ENCODE results near the gene PLIN5.

The PLIN5 gene, protein sequence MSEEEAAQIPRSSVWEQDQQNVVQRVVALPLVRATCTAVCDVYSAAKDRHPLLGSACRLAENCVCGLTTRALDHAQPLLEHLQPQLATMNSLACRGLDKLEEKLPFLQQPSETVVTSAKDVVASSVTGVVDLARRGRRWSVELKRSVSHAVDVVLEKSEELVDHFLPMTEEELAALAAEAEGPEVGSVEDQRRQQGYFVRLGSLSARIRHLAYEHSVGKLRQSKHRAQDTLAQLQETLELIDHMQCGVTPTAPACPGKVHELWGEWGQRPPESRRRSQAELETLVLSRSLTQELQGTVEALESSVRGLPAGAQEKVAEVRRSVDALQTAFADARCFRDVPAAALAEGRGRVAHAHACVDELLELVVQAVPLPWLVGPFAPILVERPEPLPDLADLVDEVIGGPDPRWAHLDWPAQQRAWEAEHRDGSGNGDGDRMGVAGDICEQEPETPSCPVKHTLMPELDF

DNA sequence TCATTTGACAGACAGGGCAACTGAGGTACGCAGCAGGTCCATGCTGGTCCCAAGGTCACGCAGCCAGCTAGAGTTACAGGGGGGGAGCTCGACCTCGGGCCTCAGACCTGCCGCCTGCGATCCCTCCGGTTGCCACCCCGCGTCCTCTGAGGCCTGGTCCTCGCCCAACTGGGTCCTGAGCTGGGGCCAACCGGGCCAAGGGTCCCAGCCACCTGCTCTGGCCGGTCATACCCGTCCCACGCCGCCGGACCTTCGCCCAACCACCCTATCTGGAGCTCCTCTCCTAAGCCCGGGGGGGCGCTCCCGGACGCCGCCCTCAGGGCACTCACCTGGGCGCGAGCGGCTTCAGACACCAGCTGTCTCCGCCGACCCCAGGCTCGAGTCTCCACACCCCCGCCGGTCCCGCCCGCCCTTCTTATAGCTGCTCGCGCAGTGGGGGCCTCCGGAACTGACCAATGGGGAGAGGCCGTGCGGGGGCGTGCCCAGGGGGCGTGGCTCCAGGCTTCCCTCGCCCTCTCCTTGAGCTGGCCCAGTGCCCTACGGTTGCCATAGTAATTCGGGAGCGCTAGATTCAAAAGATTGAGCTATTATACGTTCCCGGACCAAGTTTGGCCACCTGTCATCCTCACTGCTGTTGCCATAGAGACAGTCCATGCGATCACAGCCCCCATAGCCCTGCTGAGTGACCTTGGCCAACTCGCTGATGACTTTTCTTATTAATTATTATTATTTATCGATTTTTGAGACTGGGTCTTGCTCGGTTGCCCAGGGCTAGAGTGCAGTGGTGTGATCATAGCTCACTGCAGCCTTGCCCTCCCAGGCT lies at the start of gene PLIN5:
TSS of gene PLIN5 (minus strand) at position 389 of the 823 bp plus-strand sequence. CDS start 1,150 bp downstream, outside the sequence.
- DNase-seq: peak; percentile 86

- peak; percentile 51 for DNase-seq
These were observed 49.1 kb upstream of the PLIN5 start for GRCh38 chr19:4583961-4584669.

GRCh38 chr19:4582980-4583842 lies 48.2 kb upstream of the PLIN5 start:
- DNase-seq: no peak

- peak; percentile 52 for DNase-seq
These were observed 46.9 kb upstream of the PLIN5 start for GRCh38 chr19:4581666-4582553.

- DNase-seq: peak; percentile 33
These were observed 46.1 kb upstream of the PLIN5 start for GRCh38 chr19:4580961-4581665.

DNA sequence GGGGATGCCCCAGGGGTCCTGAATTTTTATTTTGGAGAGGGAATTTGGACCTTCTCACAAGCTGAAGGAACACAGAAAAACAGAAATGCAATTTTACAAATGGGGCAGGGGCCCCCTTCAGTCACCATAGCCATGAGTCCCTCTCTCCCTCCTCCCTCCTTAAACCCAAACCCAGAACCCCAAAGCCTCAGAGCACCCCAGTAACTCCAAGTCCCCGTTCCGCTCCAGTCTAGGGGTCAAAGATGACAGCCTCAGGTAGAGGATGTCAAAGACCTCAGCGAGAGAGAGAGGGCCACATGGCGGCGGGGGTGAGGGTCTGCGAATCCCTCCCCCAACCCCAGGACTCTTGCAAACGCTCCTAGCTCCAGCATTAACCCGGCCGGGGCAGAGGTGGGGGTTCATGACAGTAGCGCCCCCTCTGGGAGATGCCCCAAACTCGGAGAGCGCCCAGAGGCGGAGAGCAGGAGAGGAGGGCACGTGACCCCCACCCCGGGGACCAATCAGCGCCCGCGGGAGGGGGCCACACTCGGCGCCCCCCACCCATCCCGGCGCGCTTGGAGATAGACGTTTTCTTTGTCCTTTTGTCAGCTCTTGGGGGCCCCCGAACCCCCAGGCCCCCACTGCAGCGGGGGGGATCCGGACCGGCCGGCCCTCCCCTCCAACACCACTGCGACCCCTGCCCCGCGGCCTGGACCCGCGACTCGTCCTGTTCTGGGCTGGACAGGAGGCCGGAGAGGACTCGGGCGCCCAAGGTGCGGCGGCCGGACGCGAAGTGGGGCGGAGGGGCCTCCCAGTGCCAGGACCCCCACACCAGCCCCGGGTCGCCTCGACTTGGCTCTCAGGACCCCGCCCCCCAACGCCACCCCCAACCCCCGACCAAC lies 45.2 kb upstream of the PLIN5 start:
- DNase-seq: peak; percentile 57

GRCh38 chr19:4579389-4579788 lies 44.4 kb upstream of the PLIN5 start:
- no peak for DNase-seq

- DNase-seq: no peak
These were observed 43.7 kb upstream of the PLIN5 start for GRCh38 chr19:4578552-4579248.

- no peak for DNase-seq
These were observed 42.2 kb upstream of the PLIN5 start for GRCh38 chr19:4577020-4577782.

DNA sequence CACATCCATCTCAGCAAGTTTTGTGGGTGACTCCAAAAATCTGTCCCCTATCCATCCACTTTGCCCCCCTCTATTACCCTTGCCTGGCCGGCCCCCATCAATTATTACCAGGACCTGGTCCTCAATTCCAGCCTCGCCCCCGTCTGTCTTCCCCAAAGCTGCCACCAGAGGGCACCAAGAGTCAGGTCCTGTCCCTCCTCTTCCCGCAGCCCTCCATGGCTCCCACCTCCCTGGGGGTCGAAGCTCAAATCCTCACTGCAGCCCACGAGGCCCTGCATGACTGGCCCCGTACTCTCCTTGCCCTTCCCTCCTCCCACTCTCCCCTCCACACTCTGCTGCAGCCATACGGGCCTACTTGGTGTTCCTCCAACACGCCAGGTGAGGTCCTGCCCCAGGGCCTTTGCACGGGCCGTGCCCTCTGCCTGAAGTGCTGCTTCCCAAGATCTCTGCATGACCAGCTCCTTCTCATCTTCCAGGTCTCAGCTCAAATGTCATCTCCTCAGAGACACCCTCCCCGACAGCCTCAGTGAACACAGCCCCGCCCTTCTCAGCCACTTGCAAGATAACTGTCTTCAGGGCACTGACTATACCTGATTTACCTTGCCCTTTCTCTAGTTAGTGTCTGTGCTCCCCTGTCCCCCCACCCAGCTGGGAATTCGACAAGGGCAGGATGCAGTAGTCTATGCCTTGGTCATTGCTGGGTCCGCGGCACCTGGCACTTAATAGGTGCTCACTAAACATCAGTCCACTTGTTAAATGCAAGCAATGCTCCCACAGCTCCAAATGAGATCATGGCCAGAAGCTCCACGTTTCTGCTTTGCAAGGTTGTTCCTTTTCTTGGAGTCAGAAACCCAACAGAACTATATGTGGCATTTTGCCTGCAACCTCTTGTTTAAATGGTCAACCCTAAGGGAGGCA lies 41.3 kb upstream of the PLIN5 start:
- peak; percentile 38 for DNase-seq

DNA sequence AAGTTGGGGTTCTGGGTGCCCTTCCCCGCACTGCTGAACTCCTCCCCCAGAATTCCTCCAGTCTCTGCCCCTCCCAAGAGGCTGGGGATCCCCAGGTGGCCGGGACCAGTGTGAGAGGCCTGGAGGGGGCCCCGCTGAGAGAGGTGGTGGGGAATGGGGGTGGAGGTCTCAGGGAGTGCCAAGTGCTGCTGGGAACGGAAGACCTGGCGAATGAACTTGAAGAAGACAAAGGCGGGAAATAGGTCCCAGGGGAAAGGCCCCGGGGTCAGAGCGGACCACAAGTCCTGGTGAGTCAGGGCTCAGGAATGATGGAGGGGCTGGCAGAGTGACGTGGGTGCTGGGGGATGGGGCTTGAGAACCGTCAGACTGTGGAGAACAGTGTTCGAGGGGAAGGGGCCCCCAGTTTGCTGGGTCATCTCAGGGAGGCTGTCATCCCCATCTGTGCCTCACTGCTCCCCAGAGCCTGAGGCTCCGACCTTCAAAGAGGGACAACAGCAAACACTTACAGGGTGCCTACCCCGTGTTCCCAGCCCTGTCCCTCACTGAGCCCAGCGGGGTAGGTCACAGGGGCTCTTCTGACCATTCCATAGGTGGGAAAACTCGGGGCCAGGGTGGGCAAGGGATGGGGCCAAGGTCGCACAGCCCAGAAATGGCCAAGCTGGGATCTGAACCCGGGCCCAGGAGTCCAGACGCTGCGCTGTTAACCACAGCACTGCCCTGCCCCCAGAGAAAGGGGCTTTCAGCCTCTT lies 40.4 kb upstream of the PLIN5 start:
- no peak for DNase-seq

GRCh38 chr19:4573682-4574081 lies 38.7 kb upstream of the PLIN5 start:
- DNase-seq: no peak

GRCh38 chr19:4571305-4571917 lies 36.4 kb upstream of the PLIN5 start:
- DNase-seq: peak; percentile 98

DNA sequence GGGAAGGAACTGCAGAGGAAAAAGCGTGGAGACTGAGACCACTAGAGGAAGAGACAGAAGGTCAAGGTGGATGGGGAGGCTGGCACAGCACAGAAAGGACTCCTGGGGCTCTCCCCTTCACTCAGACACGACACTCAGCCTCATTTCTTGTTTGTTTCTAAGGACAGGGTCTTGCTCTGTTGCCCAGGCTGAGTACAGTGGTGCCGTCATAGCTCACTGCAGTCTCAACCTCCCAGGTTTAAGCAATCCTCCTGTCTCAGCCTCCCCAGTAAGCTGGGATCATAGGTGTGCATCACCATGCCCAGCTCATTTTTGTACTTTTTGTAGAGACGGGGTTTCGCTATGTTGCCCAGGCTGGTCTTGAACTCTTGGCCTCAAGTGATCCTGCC lies 35.9 kb upstream of the PLIN5 start:
- DNase-seq: no peak

- DNase-seq: no peak
These were observed 35.4 kb upstream of the PLIN5 start for GRCh38 chr19:4570402-4570801.

DNA sequence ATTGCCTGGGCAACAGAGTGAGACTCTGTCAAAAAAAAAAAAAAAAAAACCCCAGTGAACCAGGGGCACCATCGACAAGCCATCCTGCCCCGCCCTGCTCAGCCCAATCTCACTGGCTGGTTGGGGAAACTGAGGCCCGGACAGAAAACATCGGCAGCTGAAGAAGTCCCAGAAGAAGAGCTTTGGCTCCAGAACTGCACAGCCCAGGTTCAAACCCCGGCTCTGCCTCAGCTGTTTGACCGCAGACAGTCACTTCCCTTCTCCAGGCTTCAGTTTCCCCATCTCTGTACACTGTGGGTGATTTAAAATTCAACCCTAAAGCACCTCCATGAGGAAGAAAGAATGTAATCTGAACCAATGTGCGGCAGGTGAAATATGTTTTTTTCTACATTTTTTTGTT lies 33.9 kb upstream of the PLIN5 start:
- DNase-seq: no peak
